HUES6 (cell line): ENCODE data around the gene STIMATE.

ENCODE experiments used
- H3K27ac ChIP-seq: 2 replicates; pipeline ENCODE4 v1.7.0; 2013; ENCODE audit warnings: low read depth, mild to moderate bottlenecking, low read length, inconsistent platforms
- H3K27me3 ChIP-seq: 2 replicates; pipeline ENCODE4 v1.6.1; 2013; ENCODE audit warnings: low read length; ENCODE audit not compliant: control insufficient read depth, insufficient read depth
- H3K36me3 ChIP-seq: 2 replicates; pipeline ENCODE4 v1.6.1; 2013; ENCODE audit warnings: low read length; ENCODE audit not compliant: control insufficient read depth, insufficient read depth
- H3K4me1 ChIP-seq: 2 replicates; pipeline ENCODE4 v1.6.1; 2013; ENCODE audit warnings: low read length; ENCODE audit not compliant: control insufficient read depth, insufficient read depth
- H3K4me3 ChIP-seq: 2 replicates; pipeline ENCODE4 v1.5.1; 2013; ENCODE audit warnings: low read depth, low read length
- H3K9ac ChIP-seq: one replicate; pipeline ENCODE4 v1.6.1; 2013; ENCODE audit warnings: mild to moderate bottlenecking, low read length
- H3K9me3 ChIP-seq: 2 replicates; pipeline ENCODE4 v1.6.1; 2013; ENCODE audit warnings: low read depth, low read length; ENCODE audit not compliant: control insufficient read depth, insufficient read depth

The STIMATE gene

GRCh38 chr3:52849656-52850055 is 47.7 kb downstream of the STIMATE start:
- Histone ChIP-seq H3K27ac (no peak overlapping the region), H3K9me3 (no peaks in the 10 kb centered on the region), H3K4me3 (no peak overlapping the region), H3K4me1 (no peaks in the 10 kb centered on the region), H3K27me3 (no peaks in the 10 kb centered on the region), H3K9ac (no peak overlapping the region), H3K36me3 (peaks cover 30% of the 10 kb centered on the region)

DNA sequence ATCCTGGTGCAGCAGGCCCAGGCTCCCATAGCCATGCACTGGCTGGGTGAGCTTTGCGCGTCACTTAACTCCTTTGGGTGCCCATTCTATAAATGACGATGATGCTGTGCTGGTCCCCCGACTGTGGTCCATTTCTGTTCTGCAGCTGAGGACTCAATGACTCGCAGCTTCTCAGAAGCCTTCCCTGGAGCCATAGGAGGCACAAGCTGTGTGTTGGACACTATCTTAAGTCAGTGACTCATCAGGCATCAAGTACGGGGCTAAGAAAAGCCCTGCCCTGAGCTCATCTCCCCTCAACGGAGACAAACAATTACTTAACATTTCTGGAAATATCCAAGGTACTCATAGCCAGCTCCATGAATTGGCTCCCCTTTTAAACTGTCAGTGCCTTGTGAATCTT is 48.7 kb downstream of the STIMATE start:
- no peaks in the 10 kb centered on the region for H3K9me3 ChIP-seq
- H3K36me3 ChIP-seq: peaks cover 30% of the 10 kb centered on the region
- H3K27ac ChIP-seq: no peak overlapping the region
- no peak overlapping the region for H3K9ac ChIP-seq
- no peaks in the 10 kb centered on the region for H3K4me1 ChIP-seq
- no peak overlapping the region for H3K4me3 ChIP-seq
- H3K27me3 ChIP-seq: no peaks in the 10 kb centered on the region

- Histone ChIP-seq H3K9me3 (no peaks in the 10 kb centered on the region), H3K9ac (no peak overlapping the region), H3K27me3 (no peaks in the 10 kb centered on the region), H3K36me3 (peaks cover 31% of the 10 kb centered on the region), H3K4me3 (no peak overlapping the region), H3K27ac (no peak overlapping the region), H3K4me1 (no peaks in the 10 kb centered on the region)
Observed at GRCh38 chr3:52847726-52848125, 49.6 kb downstream of the STIMATE start.

GRCh38 chr3:52847241-52847640 is 50.1 kb downstream of the STIMATE start:
- H3K36me3 ChIP-seq: peaks cover 35% of the 10 kb centered on the region
- no peak overlapping the region for H3K4me3 ChIP-seq
- H3K9ac ChIP-seq: no peak overlapping the region
- no peak overlapping the region for H3K27ac ChIP-seq
- H3K9me3 ChIP-seq: no peaks in the 10 kb centered on the region
- no peaks in the 10 kb centered on the region for H3K4me1 ChIP-seq
- H3K27me3 ChIP-seq: no peaks in the 10 kb centered on the region

- H3K27ac ChIP-seq: no peak overlapping the region
Observed at GRCh38 chr3:52846432-52846965, 50.8 kb downstream of the STIMATE start.

GRCh38 chr3:52845691-52846431 is 51.5 kb downstream of the STIMATE start:
- H3K9ac ChIP-seq: no peak overlapping the region
- no peak overlapping the region for H3K27ac ChIP-seq
- no peak overlapping the region for H3K4me3 ChIP-seq
- H3K27me3 ChIP-seq: no peaks in the 10 kb centered on the region
- peaks cover 43% of the 10 kb centered on the region for H3K36me3 ChIP-seq
- H3K4me1 ChIP-seq: no peaks in the 10 kb centered on the region
- no peaks in the 10 kb centered on the region for H3K9me3 ChIP-seq

More at GRCh38 chr3:52846432-52846965, 50.8 kb downstream of the STIMATE start:
- no peak overlapping the region for H3K9ac ChIP-seq
- no peak overlapping the region for H3K4me3 ChIP-seq
- H3K4me1 ChIP-seq: no peaks in the 10 kb centered on the region
- no peaks in the 10 kb centered on the region for H3K27me3 ChIP-seq
- H3K9me3 ChIP-seq: no peaks in the 10 kb centered on the region
- peaks cover 39% of the 10 kb centered on the region for H3K36me3 ChIP-seq

- no peak overlapping the region for H3K27ac ChIP-seq
- no peaks in the 10 kb centered on the region for H3K4me1 ChIP-seq
- H3K9ac ChIP-seq: no peak overlapping the region
Observed at GRCh38 chr3:52845157-52845556, 52.2 kb downstream of the STIMATE start.

GRCh38 chr3:52844290-52844975 is 52.9 kb downstream of the STIMATE start:
- Histone ChIP-seq H3K4me1 (no peaks in the 10 kb centered on the region), H3K9ac (no peak overlapping the region), H3K4me3 (no peak overlapping the region), H3K27ac (no peak overlapping the region), H3K36me3 (peaks cover 40% of the 10 kb centered on the region), H3K9me3 (no peaks in the 10 kb centered on the region), H3K27me3 (no peaks in the 10 kb centered on the region)

More at GRCh38 chr3:52845157-52845556, 52.2 kb downstream of the STIMATE start:
- no peaks in the 10 kb centered on the region for H3K9me3 ChIP-seq
- no peaks in the 10 kb centered on the region for H3K27me3 ChIP-seq
- H3K36me3 ChIP-seq: peaks cover 45% of the 10 kb centered on the region
- no peak overlapping the region for H3K4me3 ChIP-seq

- H3K36me3 ChIP-seq: peaks cover 34% of the 10 kb centered on the region
- H3K27ac ChIP-seq: no peak overlapping the region
- no peaks in the 10 kb centered on the region for H3K27me3 ChIP-seq
- H3K9me3 ChIP-seq: no peaks in the 10 kb centered on the region
- no peak overlapping the region for H3K9ac ChIP-seq
- H3K4me1 ChIP-seq: no peaks in the 10 kb centered on the region
- H3K4me3 ChIP-seq: no peak overlapping the region
Observed at GRCh38 chr3:52843881-52844280, 53.5 kb downstream of the STIMATE start.

DNA sequence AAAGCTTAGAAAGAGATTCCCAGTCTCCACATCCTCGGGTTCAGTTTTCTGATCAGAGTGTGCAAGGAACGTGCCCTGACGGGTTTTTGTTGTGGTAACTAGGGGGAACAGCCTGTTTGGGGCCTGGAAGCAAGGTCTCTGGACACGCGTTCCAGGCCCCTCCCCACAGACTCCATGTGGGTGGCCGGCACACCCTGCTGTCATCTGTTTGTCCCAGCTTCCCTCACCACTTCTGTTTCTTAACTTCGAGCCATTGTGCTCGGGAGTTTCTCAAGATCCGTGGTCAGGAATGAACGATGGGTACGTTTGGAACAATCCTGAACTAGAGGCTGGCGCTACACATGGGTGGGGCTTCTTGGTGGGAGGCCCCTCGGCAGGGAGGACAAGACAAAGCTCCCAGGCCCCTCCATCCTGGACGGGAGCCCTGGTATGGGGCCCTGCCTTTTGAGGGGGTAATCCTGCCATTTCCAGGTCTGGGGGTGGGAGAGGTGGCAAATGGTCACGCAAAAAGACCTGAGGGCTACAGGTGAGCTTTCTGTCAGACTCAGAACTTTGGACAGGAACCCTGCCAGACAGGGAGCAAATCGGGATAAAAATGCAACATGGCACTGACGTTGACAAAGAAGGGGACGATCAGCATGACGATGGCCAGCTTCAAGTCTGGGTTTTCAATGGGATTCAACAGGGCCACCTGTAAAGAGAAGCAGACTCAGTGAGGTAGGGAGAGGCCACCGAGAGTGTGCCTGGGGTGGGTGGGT is 54.1 kb downstream of the STIMATE start:
- Histone ChIP-seq H3K27me3 (no peaks in the 10 kb centered on the region), H3K4me1 (no peaks in the 10 kb centered on the region), H3K9me3 (no peaks in the 10 kb centered on the region), H3K9ac (no peak overlapping the region), H3K4me3 (no peak overlapping the region), H3K36me3 (peaks cover 31% of the 10 kb centered on the region), H3K27ac (0 out of 2 replicates have a peak overlapping the region, but pooled peaks have one; percentile 25)
